Measurements from ENCODE around the gene INPP5K. TPM values are rescaled to one million over a fixed set of nuclear protein-coding genes. Genes with fewer than 3 reads are reported as not detected.

Gene INPP5K
- total and polyA plus RNA-seq, 2 donors (not counting 1 experiment from before 2014, with no cell fraction given), result 53.8 to 77.9 TPM

- H3K27ac Mint-ChIP-seq, result peak within 1 kb of the TSS; percentile 81
- H2AFZ ChIP-seq (ENCODE audit: insufficient read depth, low read depth, low read length, poor library complexity, severe bottlenecking), result peak within 1 kb of the TSS; percentile 77
- H3K4me3 Mint-ChIP-seq, result peak within 1 kb of the TSS; percentile 87
- POLR2A ChIA-PET, result interaction anchor here (1.1 kb wide), 1 partner anchor 18 kb away, joined by 3 read pairs; no protein-coding TSS in a partner anchor
- peaks cover 38% of the 10 kb centered on the region for H3K4me1 Mint-ChIP-seq
- peaks cover 0 to 26% of the 10 kb centered on the region in 2 experiments for H3K36me3 ChIP-seq (replicated peaks in 1 of 2; ENCODE audit: control extremely low read depth in 1 of 2, control insufficient read depth in 1 of 2, extremely low read depth in 1 of 2, insufficient read depth in 2 of 2, low read length in 1 of 2)
- peaks cover 0 to 5% (median 0%) of the 10 kb centered on the region in 4 experiments for H3K27me3 ChIP-seq (replicated peaks in 1 of 4; ENCODE audit: control extremely low read depth in 1 of 4, control insufficient read depth in 3 of 4, insufficient read depth in 4 of 4, low read length in 3 of 4)
- H3K27me3 Mint-ChIP-seq, result no peaks in the 10 kb centered on the region
- WGBS (ENCODE audit: insufficient coverage), result 62% methylated on average over 32 of the region's 35 CpGs
- peak within 1 kb of the TSS; percentile 66 for H3K9ac ChIP-seq (ENCODE audit: low read length)
- H3K4me1 ChIP-seq (ENCODE audit: control insufficient read depth in 2 of 2, insufficient read depth in 2 of 2, low read length in 2 of 2), result peaks cover 29 to 42% of the 10 kb centered on the region in 2 donors
- H4K20me1 ChIP-seq (ENCODE audit: control insufficient read depth, insufficient read depth, low read length, poor library complexity, severe bottlenecking), result peaks cover 13% of the 10 kb centered on the region
- H3K9me3 ChIP-seq (ENCODE audit: control extremely low read depth in 1 of 3, control insufficient read depth in 2 of 3, insufficient read depth in 1 of 3, low read length in 2 of 3), result no peaks in the 10 kb centered on the region
- TF ChIP-seq EZH2 (IDR thresholded peaks at IDR 0.05; ENCODE audit: borderline replicate concordance, insufficient read depth, low read depth, low read length, poor library complexity, severe bottlenecking), result no peak
- TF ChIP-seq CTCF (IDR thresholded peaks at IDR 0.05), result no peak
- intact Hi-C loops (cut with micrococcal nuclease), result no loop called here
- peak; percentile 36 for DNase-seq
- peaks cover 6% of the 10 kb centered on the region for H3K79me2 ChIP-seq (ENCODE audit: control insufficient read depth, insufficient read depth, low read length)
- CTCF ChIA-PET, result interaction anchor here (0.6 to 2.0 kb wide), 5 partner anchors 22 to 130 kb away, joined by 3 to 7 read pairs (median 3); no protein-coding TSS in a partner anchor
- H3K9me3 Mint-ChIP-seq (ENCODE audit: insufficient read depth), result no peaks in the 10 kb centered on the region
- H3K4me2 ChIP-seq (replicated peaks; ENCODE audit: low read depth, low read length, poor library complexity, severe bottlenecking), result peak within 1 kb of the TSS; percentile 100
- ATAC-seq (ENCODE audit: low read depth), result no peak
- H3K27ac ChIP-seq (ENCODE audit: low read length in 2 of 2), result no peak within 1 kb of the TSS
- H3K4me3 ChIP-seq (ENCODE audit: control extremely low read depth in 1 of 5, extremely low read depth in 1 of 5, insufficient read depth in 1 of 5, low read depth in 2 of 5, low read length in 4 of 5), result peak within 1 kb of the TSS; percentile 7 to 73 (median 48)
Measured at GRCh38 chr17:1492249-1493206, 23.9 kb downstream of the INPP5K start, which contains the start of gene MYO1C. Gene MYO1C (minus strand): TSS chr17:1492686. CDS start chr17:1492487, 199 bp downstream.

All from B cell (primary cell).